WTC11 (cell line): ENCODE data around the gene NPLOC4. TPM values are rescaled to one million over a fixed set of nuclear protein-coding genes. Genes with fewer than 3 reads are reported as not detected.
A peak's percentile ranks its signal among the peaks of the same experiment; 100 is the strongest.

Experiments used
- ATAC-seq: fragments of 200-7000 bp; cut with Tn5 transposase; 2 replicates; pipeline ENCODE4 v1.10.0; 2021; ENCODE audit warnings: mild to moderate bottlenecking, moderate library complexity
- CTCF ChIA-PET: fragments of 300-600 bp; sonication (Branson Sonifier 250); formaldehyde crosslinking; loops from one replicate; lab custom pipeline; 2021; ENCODE audit warnings: antibody characterized with exemption; lab: Charles Lee
- POLR2A ChIA-PET: fragments of 350-600 bp; sonication (Branson Sonifier 250); formaldehyde crosslinking; loops from one replicate; lab custom pipeline; 2021; ENCODE audit warnings: antibody characterized with exemption; lab: Charles Lee
- DNase-seq: peaks from one replicate; pipeline ENCODE4 v3.0.0; 2021; ENCODE audit warnings: low spot score
- H3K27ac Mint-ChIP-seq: 2 replicates; pipeline ENCODE4 v1.8.0; 2021; ENCODE audit warnings: mixed read lengths
- H3K27me3 Mint-ChIP-seq: 2 replicates; pipeline ENCODE4 v1.8.0; 2021; ENCODE audit warnings: low read depth, mild to moderate bottlenecking, moderate library complexity, mixed read lengths
- H3K36me3 Mint-ChIP-seq: 2 replicates; pipeline ENCODE4 v1.8.0; 2021; ENCODE audit warnings: mixed read lengths
- H3K4me1 Mint-ChIP-seq: 2 replicates; pipeline ENCODE4 v1.8.0; 2022; ENCODE audit warnings: mixed read lengths
- H3K4me3 Mint-ChIP-seq: 2 replicates; pipeline ENCODE4 v1.8.0; 2021; ENCODE audit warnings: mild to moderate bottlenecking, moderate library complexity, mixed read lengths
- H3K9me3 Mint-ChIP-seq: 2 replicates; pipeline ENCODE4 v1.8.0; 2021; ENCODE audit warnings: mixed read lengths
- AFF4 ChIP-seq: sonication (generic); formaldehyde crosslinking; IDR thresholded peaks from 2 replicates; pipeline ENCODE4 v1.8.1; 2023; ENCODE audit warnings: mild to moderate bottlenecking, missing genetic modification reagents, borderline replicate concordance
- ATF3 ChIP-seq: sonication (generic); formaldehyde crosslinking; conservative IDR thresholded peaks from 2 replicates; pipeline ENCODE4 v1.8.1; 2022; ENCODE audit warnings: mild to moderate bottlenecking, missing genetic modification reagents
- ELF4 ChIP-seq: sonication (generic); formaldehyde crosslinking; IDR thresholded peaks from 2 replicates; pipeline ENCODE4 v1.8.1; 2022; ENCODE audit warnings: low read depth, mild to moderate bottlenecking, moderate library complexity, missing genetic modification reagents
- FOXP4 ChIP-seq: sonication (generic); formaldehyde crosslinking; IDR thresholded peaks from 2 replicates; pipeline ENCODE4 v1.8.0; 2022; ENCODE audit warnings: mild to moderate bottlenecking, missing genetic modification reagents
- HMGXB4 ChIP-seq: sonication (generic); formaldehyde crosslinking; IDR thresholded peaks from 2 replicates; pipeline ENCODE4 v1.8.1; 2023; ENCODE audit warnings: mild to moderate bottlenecking, moderate library complexity, missing genetic modification reagents
- IRF2 ChIP-seq: sonication (generic); formaldehyde crosslinking; IDR thresholded peaks from 2 replicates; pipeline ENCODE4 v1.8.0; 2022; ENCODE audit warnings: low read depth, missing genetic modification reagents, borderline replicate concordance
- KAT7 ChIP-seq: sonication (generic); formaldehyde crosslinking; IDR thresholded peaks from 2 replicates; pipeline ENCODE4 v1.8.1; 2023; ENCODE audit warnings: missing genetic modification reagents, mild to moderate bottlenecking, borderline replicate concordance
- MAX ChIP-seq: sonication (generic); formaldehyde crosslinking; IDR thresholded peaks from 2 replicates; pipeline ENCODE4 v1.8.0; 2022; ENCODE audit warnings: mild to moderate bottlenecking, missing genetic modification reagents
- MLX ChIP-seq: sonication (generic); formaldehyde crosslinking; IDR thresholded peaks from 2 replicates; pipeline ENCODE4 v1.8.1; 2023; ENCODE audit warnings: mild to moderate bottlenecking, missing genetic modification reagents, moderate library complexity
- NR2C2 ChIP-seq: sonication (generic); formaldehyde crosslinking; IDR thresholded peaks from 2 replicates; pipeline ENCODE4 v1.8.0; 2022; ENCODE audit warnings: mild to moderate bottlenecking, missing genetic modification reagents
- TEAD1 ChIP-seq: sonication (generic); formaldehyde crosslinking; IDR thresholded peaks from 2 replicates; pipeline ENCODE4 v1.8.0; 2022; ENCODE audit warnings: mild to moderate bottlenecking, missing genetic modification reagents
- USF1 ChIP-seq: sonication (generic); formaldehyde crosslinking; IDR thresholded peaks from 2 replicates; pipeline ENCODE4 v1.8.0; 2022; ENCODE audit warnings: mild to moderate bottlenecking, missing genetic modification reagents
- ZNF232 ChIP-seq: sonication (generic); formaldehyde crosslinking; IDR thresholded peaks from 2 replicates; pipeline ENCODE4 v1.8.0; 2022; ENCODE audit warnings: mild to moderate bottlenecking, missing genetic modification reagents
- ZNF263 ChIP-seq: sonication (generic); formaldehyde crosslinking; IDR thresholded peaks from 2 replicates; pipeline ENCODE4 v1.8.1; 2022; ENCODE audit warnings: low read depth, mild to moderate bottlenecking, moderate library complexity, missing genetic modification reagents
- ZNF416 ChIP-seq: fragments of 250-450 bp; sonication (Bioruptor Pico); IDR thresholded peaks from 2 replicates; pipeline ENCODE4 v1.9.0; 2021; ENCODE audit warnings: mild to moderate bottlenecking, inconsistent platforms
- ZNF425 ChIP-seq: fragments of 250-450 bp; sonication (Bioruptor Pico); conservative IDR thresholded peaks from 2 replicates; pipeline ENCODE4 v1.9.0; 2021; ENCODE audit warnings: mild to moderate bottlenecking
- ZNF512 ChIP-seq: sonication (generic); formaldehyde crosslinking; IDR thresholded peaks from 2 replicates; pipeline ENCODE4 v1.8.1; 2022; ENCODE audit warnings: missing genetic modification reagents, borderline replicate concordance
- ZSCAN18 ChIP-seq: fragments of 250-450 bp; sonication (Bioruptor Pico); IDR thresholded peaks from 2 replicates; pipeline ENCODE4 v2.1.2; 2022; ENCODE audit warnings: mild to moderate bottlenecking, moderate library complexity
- total RNA-seq: library from RNA; stranded (reverse); gene quantifications from 3 replicates; pipeline ENCODE4 v1.2.3, GENCODE V29; 2021

The NPLOC4 gene
- total RNA-seq, 1 experiment from 2014 or later: 83.5 TPM

GRCh38 chr17:81580481-81580880 lies 56.4 kb downstream of the NPLOC4 start:
- no peaks in the 10 kb centered on the region for H3K27me3 Mint-ChIP-seq
- TF ChIP-seq ZNF232 (CRISPR knock-in tag) (no peak), MLX (CRISPR knock-in tag) (no peak), USF1 (CRISPR knock-in tag) (no peak), TEAD1 (CRISPR knock-in tag) (no peak), FOXP4 (no peak), ATF3 (CRISPR knock-in tag) (no peak), IRF2 (CRISPR knock-in tag) (no peak), ZNF263 (CRISPR knock-in tag) (no peak), KAT7 (CRISPR knock-in tag) (no peak)
- TF ChIP-seq, all 79 proteins: peak for 0
- peak overlapping the region; percentile 84; the same call in 1 of the 2 replicates for H3K27ac Mint-ChIP-seq
- H3K36me3 Mint-ChIP-seq: peaks cover 44% of the 10 kb centered on the region
- DNase-seq (no peak), ATAC-seq (no peak)
- no peaks in the 10 kb centered on the region for H3K9me3 Mint-ChIP-seq
- POLR2A ChIA-PET: interaction anchor here (0.6 kb wide), 1 partner anchor 73 kb away, joined by 3 read pairs; no protein-coding TSS in a partner anchor
- no peaks in the 10 kb centered on the region for H3K4me1 Mint-ChIP-seq
- no peak overlapping the region for H3K4me3 Mint-ChIP-seq
- CTCF ChIA-PET: interaction anchor here (1.6 kb wide), 1 partner anchor 20 kb away, joined by 5 read pairs; no protein-coding TSS in a partner anchor

- no peak for DNase-seq
- ATAC-seq: no peak
- CTCF ChIA-PET: interaction anchor here (1.6 kb wide), 1 partner anchor 21 kb away, joined by 5 read pairs; no protein-coding TSS in a partner anchor
- POLR2A ChIA-PET: interaction anchor here (0.6 kb wide), 1 partner anchor 73 kb away, joined by 3 read pairs; no protein-coding TSS in a partner anchor
- Mint-ChIP-seq H3K4me3 (no peak overlapping the region), H3K9me3 (no peaks in the 10 kb centered on the region), H3K4me1 (no peaks in the 10 kb centered on the region), H3K27ac (peak overlapping the region; percentile 21), H3K27me3 (no peaks in the 10 kb centered on the region), H3K36me3 (peaks cover 40% of the 10 kb centered on the region)
- TF ChIP-seq HMGXB4 (CRISPR knock-in tag) (no peak), ZNF425 (CRISPR knock-in tag) (no peak), ELF4 (CRISPR knock-in tag) (no peak), NR2C2 (CRISPR knock-in tag) (no peak), ZSCAN18 (CRISPR knock-in tag) (no peak), MAX (CRISPR knock-in tag) (no peak), ZNF512 (no peak), AFF4 (CRISPR knock-in tag) (no peak), ZNF416 (CRISPR knock-in tag) (no peak)
- TF ChIP-seq, all 79 proteins: peak for 0
Observed at GRCh38 chr17:81579821-81580321, 57.0 kb downstream of the NPLOC4 start.
